Activated CD4-positive, alpha-beta T cell treated with anti-CD3 and anti-CD28 coated beads, Interleukin-2, amount 10 ng/mL, durations not matched to agents 7 days and 5 days (primary cell): ENCODE measurements around the gene IKZF4. TPM values are rescaled to one million over a fixed set of nuclear protein-coding genes. Genes with fewer than 3 reads are reported as not detected.

Experiments
- CTCF ChIA-PET: fragments of 350-600 bp; sonication (Branson Sonifier 250); formaldehyde crosslinking; loops from one replicate; lab custom pipeline; 2021; ENCODE audit warnings: antibody characterized with exemption; lab: Charles Lee
- POLR2A ChIA-PET: fragments of 350-600 bp; sonication (Branson Sonifier 250); formaldehyde crosslinking; loops from one replicate; lab custom pipeline; 2021; ENCODE audit warnings: antibody characterized with exemption; lab: Charles Lee
- DNase-seq: peaks from one replicate; pipeline ENCODE4 v3.0.0-alpha.2; 2020
- H3K27ac Mint-ChIP-seq: one replicate; pipeline ENCODE4 v1.8.0; 2021; ENCODE audit warnings: mild to moderate bottlenecking, moderate library complexity, mixed read lengths
- H3K27me3 Mint-ChIP-seq: one replicate; pipeline ENCODE4 v1.8.0; 2021; ENCODE audit warnings: mixed read lengths
- H3K36me3 Mint-ChIP-seq: one replicate; pipeline ENCODE4 v1.8.0; 2021; ENCODE audit warnings: low read depth, mixed read lengths
- H3K4me1 Mint-ChIP-seq: one replicate; pipeline ENCODE4 v1.8.0; 2021; ENCODE audit warnings: mixed read lengths
- H3K4me3 Mint-ChIP-seq: one replicate; pipeline ENCODE4 v1.8.0; 2021; ENCODE audit warnings: mild to moderate bottlenecking, moderate library complexity, mixed read lengths
- H3K9me3 Mint-ChIP-seq: one replicate; pipeline ENCODE4 v1.8.0; 2021; ENCODE audit warnings: mixed read lengths
- total RNA-seq, 2 experiments: library from RNA; stranded (reverse); gene quantifications; one replicate each; pipeline ENCODE4 v1.2.3, GENCODE V29; 2021

IKZF4 gene
- total RNA-seq, 2 experiments from 2014 or later = 15.7 to 17.4 TPM

DNA sequence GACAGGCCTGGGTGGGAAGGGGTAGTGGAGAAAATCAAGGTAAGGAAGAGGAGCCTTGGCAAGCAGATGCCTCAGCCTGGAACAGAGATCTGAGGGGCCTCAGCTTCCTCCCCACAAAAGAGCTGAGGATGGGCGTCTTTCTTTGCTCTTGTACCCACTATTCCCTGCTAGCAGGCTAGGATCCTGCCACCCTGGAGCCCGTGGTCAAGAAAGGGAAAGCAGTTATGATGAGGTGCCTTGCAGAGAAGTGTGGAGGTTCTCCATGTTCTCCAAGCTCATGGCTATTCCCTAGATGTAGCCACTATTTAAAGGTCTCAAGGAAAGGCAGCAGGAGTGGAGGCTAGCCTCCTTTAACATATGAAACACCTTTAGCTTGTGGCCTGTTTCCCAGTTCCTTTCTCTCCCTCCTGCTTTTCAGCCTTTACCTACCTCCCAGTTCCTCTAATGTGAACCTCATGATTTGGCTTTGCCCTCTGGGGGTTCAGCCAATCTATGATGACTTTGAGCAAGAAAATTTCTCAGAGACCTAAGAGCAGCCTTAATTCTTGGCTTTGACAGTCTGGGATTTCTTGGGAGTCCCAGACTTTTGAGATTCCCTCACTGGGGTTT lies 1.1 kb downstream of the IKZF4 start:
- Mint-ChIP-seq H3K27me3 (no peaks in the 10 kb centered on the region), H3K9me3 (no peaks in the 10 kb centered on the region), H3K27ac (peak overlapping the region; percentile 95), H3K4me1 (peaks cover 52% of the 10 kb centered on the region), H3K36me3 (peaks cover 17% of the 10 kb centered on the region), H3K4me3 (peak overlapping the region; percentile 89)
- no peak for DNase-seq
- ChIA-PET CTCF (interaction anchor here (1.1 to 2.8 kb wide), 5 partner anchors 8 to 283 kb away, joined by 3 to 11 read pairs (median 4); no protein-coding TSS in a partner anchor), POLR2A (no interaction called here)

DNA sequence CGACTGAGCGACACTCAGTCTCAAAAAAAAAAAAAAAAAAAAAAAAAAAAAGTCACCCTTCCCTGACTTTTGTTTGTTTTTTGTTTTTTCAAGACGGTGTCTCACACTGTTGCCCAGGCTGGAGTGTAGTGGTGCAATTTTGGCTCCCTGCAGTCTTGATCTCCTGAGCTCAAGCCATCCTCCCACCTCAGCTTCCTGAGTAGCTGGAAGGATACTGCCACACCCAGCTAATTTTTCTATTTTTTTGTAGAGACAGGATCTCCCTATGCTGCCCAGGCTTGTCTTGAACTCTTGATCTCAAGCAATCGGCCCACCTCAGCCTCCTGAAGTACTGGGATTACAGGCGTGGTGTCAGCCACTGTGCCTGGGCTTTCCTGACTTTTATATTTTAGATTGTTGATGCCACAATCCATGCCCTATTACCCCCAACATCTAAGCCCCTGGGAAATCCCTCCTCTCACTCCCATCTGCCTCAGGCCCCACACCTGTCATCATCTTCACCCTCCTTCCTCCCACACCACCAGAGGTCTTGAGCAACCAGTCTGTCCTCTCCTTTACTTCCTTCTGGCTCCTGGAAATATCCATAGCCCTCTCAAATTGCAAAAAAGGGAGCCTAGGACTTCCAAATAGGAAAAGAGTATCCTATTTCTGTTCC lies 7.8 kb downstream of the IKZF4 start:
- Mint-ChIP-seq H3K9me3 (no peaks in the 10 kb centered on the region), H3K27me3 (no peaks in the 10 kb centered on the region), H3K4me1 (peaks cover 50% of the 10 kb centered on the region), H3K27ac (peak overlapping the region; percentile 87), H3K36me3 (peaks cover 58% of the 10 kb centered on the region), H3K4me3 (peak overlapping the region; percentile 30)
- CTCF ChIA-PET = interaction anchor here (0.9 to 2.2 kb wide), 8 partner anchors 8 to 291 kb away, joined by 3 to 11 read pairs (median 7); partner anchors contain the start of gene IKZF4
- POLR2A ChIA-PET = no interaction called here
- DNase-seq = no peak

DNA sequence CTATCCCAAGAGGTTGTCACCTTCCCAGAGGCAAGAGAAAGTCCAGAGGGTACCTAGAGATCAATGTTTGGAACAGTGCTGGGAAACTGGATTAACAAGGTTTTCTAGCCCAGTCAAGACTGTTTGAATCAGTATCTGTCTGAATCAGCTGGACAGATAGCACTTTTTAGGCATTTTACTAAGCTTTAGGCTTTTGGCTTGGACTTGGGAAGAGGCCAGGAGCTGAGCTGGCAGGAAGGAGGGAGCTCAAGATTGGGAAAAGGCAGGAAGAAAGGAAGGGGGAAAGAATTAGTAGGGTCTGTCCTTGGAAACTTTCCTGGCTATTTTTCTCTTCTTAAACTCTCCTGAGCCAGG lies 8.3 kb downstream of the IKZF4 start:
- no peak for DNase-seq
- Mint-ChIP-seq H3K36me3 (peaks cover 60% of the 10 kb centered on the region), H3K4me3 (peak overlapping the region; percentile 30), H3K9me3 (no peaks in the 10 kb centered on the region), H3K27ac (peak overlapping the region; percentile 87), H3K4me1 (peaks cover 48% of the 10 kb centered on the region), H3K27me3 (no peaks in the 10 kb centered on the region)
- ChIA-PET CTCF (interaction anchor here (0.9 to 2.2 kb wide), 12 partner anchors 8 to 291 kb away, joined by 3 to 11 read pairs (median 7); partner anchors contain the start of genes IKZF4, RAB5B and SUOX), POLR2A (no interaction called here)

DNA sequence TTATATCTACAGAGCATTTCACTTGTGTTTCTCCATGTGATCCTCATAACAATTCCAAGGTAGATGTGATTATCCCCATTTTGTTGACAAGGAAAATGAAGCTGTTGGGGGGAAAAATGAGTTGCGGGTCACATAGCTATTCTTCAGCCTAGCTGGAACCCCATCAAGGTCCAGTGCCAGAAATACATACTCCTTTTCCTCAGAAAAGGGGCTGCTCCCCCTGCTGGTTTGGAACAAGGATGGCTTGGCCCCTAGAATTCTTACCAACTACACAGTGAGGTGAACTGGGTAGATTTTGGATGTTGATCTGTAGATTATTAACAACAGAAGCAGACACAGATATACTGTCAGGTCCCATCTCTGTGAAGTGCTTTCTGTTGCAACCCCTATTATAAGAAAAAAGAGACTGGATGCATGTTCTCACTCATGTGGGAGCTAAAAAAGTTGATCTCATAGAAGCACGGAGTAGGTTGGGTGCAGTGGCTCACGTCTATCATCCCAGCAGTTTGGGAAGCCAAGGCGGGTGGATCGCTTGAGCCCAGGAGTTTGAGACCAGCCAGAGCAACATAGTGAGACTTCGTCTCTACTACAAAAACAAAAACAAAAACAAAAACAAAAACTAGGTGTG lies 8.9 kb downstream of the IKZF4 start:
- Mint-ChIP-seq H3K27me3 (no peaks in the 10 kb centered on the region), H3K9me3 (no peaks in the 10 kb centered on the region), H3K4me3 (no peak overlapping the region), H3K36me3 (peaks cover 61% of the 10 kb centered on the region), H3K4me1 (peaks cover 52% of the 10 kb centered on the region), H3K27ac (no peak overlapping the region)
- ChIA-PET POLR2A (no interaction called here), CTCF (interaction anchor here (0.6 to 1.7 kb wide), 14 partner anchors 9 to 711 kb away, joined by 3 to 11 read pairs (median 4); partner anchors contain the start of genes IKZF4, RAB5B and SUOX)
- DNase-seq = peak; percentile 67

- Mint-ChIP-seq H3K4me3 (no peak overlapping the region), H3K27ac (peak overlapping the region; percentile 2), H3K4me1 (peaks cover 48% of the 10 kb centered on the region), H3K9me3 (no peaks in the 10 kb centered on the region), H3K36me3 (peaks cover 54% of the 10 kb centered on the region), H3K27me3 (no peaks in the 10 kb centered on the region)
- ChIA-PET POLR2A (no interaction called here), CTCF (interaction anchor here (1.1 to 1.2 kb wide), 2 partner anchors 8 to 9 kb away, joined by 3 to 4 read pairs; no protein-coding TSS in a partner anchor)
- DNase-seq = no peak
Measured at GRCh38 chr12:56031987-56032386, 11.1 kb downstream of the IKZF4 start.

- POLR2A ChIA-PET = no interaction called here
- H3K27me3 Mint-ChIP-seq = no peaks in the 10 kb centered on the region
- H3K27ac Mint-ChIP-seq = no peak overlapping the region
- no peak overlapping the region for H3K4me3 Mint-ChIP-seq
- DNase-seq = no peak
- peaks cover 42% of the 10 kb centered on the region for H3K36me3 Mint-ChIP-seq
- peaks cover 40% of the 10 kb centered on the region for H3K4me1 Mint-ChIP-seq
- no peaks in the 10 kb centered on the region for H3K9me3 Mint-ChIP-seq
- CTCF ChIA-PET = interaction anchor here (0.6 kb wide), 1 partner anchor 13 kb away, joined by 3 read pairs; no protein-coding TSS in a partner anchor
Measured at GRCh38 chr12:56034586-56035332, 13.9 kb downstream of the IKZF4 start.

DNA sequence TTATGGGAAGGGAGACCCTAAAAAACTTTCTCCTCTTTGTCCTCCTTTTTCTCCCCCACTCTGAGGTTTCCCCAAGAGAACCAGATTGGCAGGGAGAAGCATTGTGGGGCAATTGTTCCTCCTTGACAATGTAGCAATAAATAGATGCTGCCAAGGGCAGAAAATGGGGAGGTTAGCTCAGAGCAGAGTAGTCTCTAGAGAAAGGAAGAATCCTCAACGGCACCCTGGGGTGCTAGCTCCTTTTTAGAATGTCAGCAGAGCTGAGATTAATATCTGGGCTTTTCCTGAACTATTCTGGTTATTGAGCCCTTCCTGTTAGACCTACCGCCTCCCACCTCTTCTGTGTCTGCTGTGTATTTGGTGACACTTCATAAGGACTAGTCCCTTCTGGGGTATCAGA lies 16.3 kb downstream of the IKZF4 start:
- Mint-ChIP-seq H3K9me3 (no peaks in the 10 kb centered on the region), H3K27me3 (no peaks in the 10 kb centered on the region), H3K4me1 (peaks cover 48% of the 10 kb centered on the region), H3K27ac (no peak overlapping the region), H3K4me3 (no peak overlapping the region), H3K36me3 (peaks cover 35% of the 10 kb centered on the region)
- DNase-seq = no peak
- ChIA-PET POLR2A (no interaction called here), CTCF (interaction anchor here (0.6 to 1.0 kb wide), 3 partner anchors 16 to 152 kb away, joined by 3 to 4 read pairs (median 4); partner anchors contain the start of gene SMARCC2)

GRCh38 chr12:56038022-56038655 lies 17.3 kb downstream of the IKZF4 start:
- ChIA-PET CTCF (interaction anchor here (0.6 to 1.0 kb wide), 2 partner anchors 42 to 151 kb away, joined by 3 to 4 read pairs; partner anchors contain the start of gene SMARCC2), POLR2A (no interaction called here)
- Mint-ChIP-seq H3K9me3 (no peaks in the 10 kb centered on the region), H3K4me3 (no peak overlapping the region), H3K4me1 (peaks cover 48% of the 10 kb centered on the region), H3K36me3 (peaks cover 35% of the 10 kb centered on the region), H3K27me3 (no peaks in the 10 kb centered on the region), H3K27ac (peak overlapping the region; percentile 70)
- no peak for DNase-seq

GRCh38 chr12:56040151-56040550 lies 19.3 kb downstream of the IKZF4 start:
- DNase-seq = peak; percentile 16
- Mint-ChIP-seq H3K27me3 (no peaks in the 10 kb centered on the region), H3K4me3 (peak overlapping the region; percentile 100), H3K4me1 (peaks cover 50% of the 10 kb centered on the region), H3K36me3 (peaks cover 42% of the 10 kb centered on the region), H3K9me3 (no peaks in the 10 kb centered on the region), H3K27ac (peak overlapping the region; percentile 99)
- POLR2A ChIA-PET = interaction anchor here (0.6 to 0.9 kb wide), 2 partner anchors 25 to 320 kb away, joined by 3 to 4 read pairs; no protein-coding TSS in a partner anchor
- CTCF ChIA-PET = interaction anchor here (0.6 to 1.6 kb wide), 7 partner anchors 8 to 303 kb away, joined by 3 to 6 read pairs (median 4); partner anchors contain the start of gene SUOX

- no peaks in the 10 kb centered on the region for H3K9me3 Mint-ChIP-seq
- ChIA-PET CTCF (interaction anchor here (0.6 to 1.6 kb wide), 6 partner anchors 9 to 304 kb away, joined by 3 to 6 read pairs (median 4); partner anchors contain the start of gene SUOX), POLR2A (interaction anchor here (0.6 kb wide), 1 partner anchor 34 kb away, joined by 6 read pairs; no protein-coding TSS in a partner anchor)
- peaks cover 38% of the 10 kb centered on the region for H3K36me3 Mint-ChIP-seq
- H3K27me3 Mint-ChIP-seq = no peaks in the 10 kb centered on the region
- no peak for DNase-seq
- H3K27ac Mint-ChIP-seq = peak overlapping the region; percentile 99
- peaks cover 52% of the 10 kb centered on the region for H3K4me1 Mint-ChIP-seq
- H3K4me3 Mint-ChIP-seq = peak overlapping the region; percentile 100
Measured at GRCh38 chr12:56040963-56041551, 20.2 kb downstream of the IKZF4 start.
